GM12878 (cell line): Measurements from ENCODE around the gene MCEE.

ENCODE experiments used
- ATF7 ChIP-seq: fragments of 450-650 bp; IDR thresholded peaks from 2 replicates; pipeline ENCODE4 v1.6.1; 2016; ENCODE audit warnings: low read depth, mild to moderate bottlenecking
- BACH1 ChIP-seq: fragments of 450-650 bp; IDR thresholded peaks from 2 replicates; pipeline ENCODE4 v1.6.1; 2017; ENCODE audit warnings: mild to moderate bottlenecking, borderline replicate concordance
- GABPA ChIP-seq: IDR thresholded peaks from 2 replicates; pipeline ENCODE4 v1.6.1; 2014; ENCODE audit warnings: antibody characterized with exemption, low read depth, mild to moderate bottlenecking, inconsistent platforms
- NFIC ChIP-seq: IDR thresholded peaks from 2 replicates; pipeline ENCODE4 v1.6.1; 2012; ENCODE audit warnings: low read depth, mild to moderate bottlenecking, inconsistent platforms, low read length, moderate library complexity
- NFYB ChIP-seq: IDR thresholded peaks from 2 replicates; pipeline ENCODE4 v1.6.1; 2011; ENCODE audit warnings: low read depth, mild to moderate bottlenecking, low read length, improper control_type of control experiment, moderate library complexity; ENCODE audit not compliant: insufficient read depth
- POLR2A ChIP-seq: IDR thresholded peaks from 2 replicates; pipeline ENCODE4 v1.6.1; 2011; ENCODE audit warnings: low read depth, mild to moderate bottlenecking, low read length
- POLR2AphosphoS2 ChIP-seq: IDR thresholded peaks from 2 replicates; pipeline ENCODE4 v1.6.1; 2011; ENCODE audit warnings: low read depth, mild to moderate bottlenecking, low read length, improper control_type of control experiment, moderate library complexity
- SIX5 ChIP-seq: IDR thresholded peaks from 2 replicates; pipeline ENCODE4 v1.6.1; 2011; ENCODE audit warnings: mild to moderate bottlenecking, low read depth, low read length, moderate library complexity; ENCODE audit not compliant: severe bottlenecking
- TAF1 ChIP-seq: IDR thresholded peaks from 2 replicates; pipeline ENCODE4 v1.6.1; 2011; ENCODE audit warnings: mild to moderate bottlenecking, low read depth, low read length, borderline replicate concordance
- ZNF24 ChIP-seq: fragments of 450-650 bp; IDR thresholded peaks from 2 replicates; pipeline ENCODE4 v1.6.1; 2017; ENCODE audit warnings: antibody characterized with exemption, mild to moderate bottlenecking
- TF ChIP-seq, protein P1 (sequence below), 3 experiments: IDR thresholded peaks in 2 of 3; conservative IDR thresholded peaks in 1 of 3; 2 replicates each; pipeline ENCODE4 v1.5.1; 2011; ENCODE audit warnings: low read depth in 3 of 3, low read length in 3 of 3, mild to moderate bottlenecking in 3 of 3, control low read depth in 2 of 3, moderate library complexity in 2 of 3, inconsistent platforms in 1 of 3, mixed read lengths in 1 of 3; ENCODE audit not compliant: control insufficient read depth in 2 of 3, insufficient read depth in 1 of 3; ENCODE audit errors: extremely low read depth in 1 of 3
- TF ChIP-seq, protein P2 (sequence below): IDR thresholded peaks from 2 replicates; pipeline ENCODE4 v1.6.1; 2012; ENCODE audit warnings: mild to moderate bottlenecking, low read depth, low read length

DNA sequence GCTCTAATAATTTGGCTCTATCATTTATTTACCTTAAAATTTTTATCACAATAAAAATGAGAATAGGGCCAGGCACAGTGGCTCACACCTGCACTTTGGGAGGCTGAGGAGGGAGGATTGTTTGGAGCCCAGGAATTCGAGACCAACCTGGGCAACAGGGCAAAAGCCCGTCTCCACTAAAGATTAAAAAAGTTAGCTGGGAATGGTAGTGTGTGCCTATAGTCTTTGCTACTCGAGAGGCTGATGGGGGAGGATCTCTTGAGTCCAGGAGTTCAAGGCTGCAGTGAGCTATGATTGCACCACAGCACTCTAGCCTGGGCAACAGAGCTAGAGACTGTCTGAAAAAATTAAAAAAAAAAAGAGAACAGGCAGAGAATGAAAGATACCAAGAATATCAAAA, 6.1 kb upstream of the MCEE start:
- TF ChIP-seq, protein P1, sequence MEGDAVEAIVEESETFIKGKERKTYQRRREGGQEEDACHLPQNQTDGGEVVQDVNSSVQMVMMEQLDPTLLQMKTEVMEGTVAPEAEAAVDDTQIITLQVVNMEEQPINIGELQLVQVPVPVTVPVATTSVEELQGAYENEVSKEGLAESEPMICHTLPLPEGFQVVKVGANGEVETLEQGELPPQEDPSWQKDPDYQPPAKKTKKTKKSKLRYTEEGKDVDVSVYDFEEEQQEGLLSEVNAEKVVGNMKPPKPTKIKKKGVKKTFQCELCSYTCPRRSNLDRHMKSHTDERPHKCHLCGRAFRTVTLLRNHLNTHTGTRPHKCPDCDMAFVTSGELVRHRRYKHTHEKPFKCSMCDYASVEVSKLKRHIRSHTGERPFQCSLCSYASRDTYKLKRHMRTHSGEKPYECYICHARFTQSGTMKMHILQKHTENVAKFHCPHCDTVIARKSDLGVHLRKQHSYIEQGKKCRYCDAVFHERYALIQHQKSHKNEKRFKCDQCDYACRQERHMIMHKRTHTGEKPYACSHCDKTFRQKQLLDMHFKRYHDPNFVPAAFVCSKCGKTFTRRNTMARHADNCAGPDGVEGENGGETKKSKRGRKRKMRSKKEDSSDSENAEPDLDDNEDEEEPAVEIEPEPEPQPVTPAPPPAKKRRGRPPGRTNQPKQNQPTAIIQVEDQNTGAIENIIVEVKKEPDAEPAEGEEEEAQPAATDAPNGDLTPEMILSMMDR (IDR thresholded peaks at IDR 0.05 in 2 of 3, conservative IDR thresholded peaks at IDR 0.05 in 1 of 3; ENCODE audit: control insufficient read depth in 2 of 3, extremely low read depth in 1 of 3, insufficient read depth in 1 of 3, low read depth in 3 of 3, low read length in 3 of 3) = no peak
- TF ChIP-seq POLR2AphosphoS2 (no peak), NFIC (no peak), GABPA (no peak), POLR2A (no peak), SIX5 (no peak), ZNF24 (no peak), ATF7 (no peak), NFYB (no peak), BACH1 (no peak), TAF1 (no peak)
- TF ChIP-seq, protein P2, sequence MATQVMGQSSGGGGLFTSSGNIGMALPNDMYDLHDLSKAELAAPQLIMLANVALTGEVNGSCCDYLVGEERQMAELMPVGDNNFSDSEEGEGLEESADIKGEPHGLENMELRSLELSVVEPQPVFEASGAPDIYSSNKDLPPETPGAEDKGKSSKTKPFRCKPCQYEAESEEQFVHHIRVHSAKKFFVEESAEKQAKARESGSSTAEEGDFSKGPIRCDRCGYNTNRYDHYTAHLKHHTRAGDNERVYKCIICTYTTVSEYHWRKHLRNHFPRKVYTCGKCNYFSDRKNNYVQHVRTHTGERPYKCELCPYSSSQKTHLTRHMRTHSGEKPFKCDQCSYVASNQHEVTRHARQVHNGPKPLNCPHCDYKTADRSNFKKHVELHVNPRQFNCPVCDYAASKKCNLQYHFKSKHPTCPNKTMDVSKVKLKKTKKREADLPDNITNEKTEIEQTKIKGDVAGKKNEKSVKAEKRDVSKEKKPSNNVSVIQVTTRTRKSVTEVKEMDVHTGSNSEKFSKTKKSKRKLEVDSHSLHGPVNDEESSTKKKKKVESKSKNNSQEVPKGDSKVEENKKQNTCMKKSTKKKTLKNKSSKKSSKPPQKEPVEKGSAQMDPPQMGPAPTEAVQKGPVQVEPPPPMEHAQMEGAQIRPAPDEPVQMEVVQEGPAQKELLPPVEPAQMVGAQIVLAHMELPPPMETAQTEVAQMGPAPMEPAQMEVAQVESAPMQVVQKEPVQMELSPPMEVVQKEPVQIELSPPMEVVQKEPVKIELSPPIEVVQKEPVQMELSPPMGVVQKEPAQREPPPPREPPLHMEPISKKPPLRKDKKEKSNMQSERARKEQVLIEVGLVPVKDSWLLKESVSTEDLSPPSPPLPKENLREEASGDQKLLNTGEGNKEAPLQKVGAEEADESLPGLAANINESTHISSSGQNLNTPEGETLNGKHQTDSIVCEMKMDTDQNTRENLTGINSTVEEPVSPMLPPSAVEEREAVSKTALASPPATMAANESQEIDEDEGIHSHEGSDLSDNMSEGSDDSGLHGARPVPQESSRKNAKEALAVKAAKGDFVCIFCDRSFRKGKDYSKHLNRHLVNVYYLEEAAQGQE = no peak
